Activated CD4-positive, CD25-positive, alpha-beta regulatory T cell (primary cell): ENCODE data around the gene LSAMP.
"Not testable (repeated sequence)": the region's sequence is repeated elsewhere in the genome, so short reads cannot be mapped to it uniquely, and the experiment has no call there.

Source experiments
- DNase-seq, 4 experiments: peaks; one replicate each; lab custom pipeline; 2025; lab: John Stamatoyannopoulos, UW

Gene LSAMP

GRCh38 chr3:115885621-115886020 is 559.7 kb downstream of the LSAMP start:
- DNase-seq, result no peak

GRCh38 chr3:115877615-115877899 is 567.7 kb downstream of the LSAMP start:
- DNase-seq, result no peak

- DNase-seq, result no peak
Observed at GRCh38 chr3:115876876-115877614, 568.2 kb downstream of the LSAMP start.

GRCh38 chr3:115875460-115875859 is 569.8 kb downstream of the LSAMP start:
- DNase-seq, result no peak

- DNase-seq, result no peak
Observed at GRCh38 chr3:115871735-115872134, 573.6 kb downstream of the LSAMP start.

GRCh38 chr3:115864911-115865310 is 580.4 kb downstream of the LSAMP start:
- DNase-seq, result no peak

GRCh38 chr3:115862849-115863248 is 582.4 kb downstream of the LSAMP start:
- no peak for DNase-seq

- no peak for DNase-seq
Observed at GRCh38 chr3:115862099-115862498, 583.2 kb downstream of the LSAMP start.

- DNase-seq, result no peak
Observed at GRCh38 chr3:115861166-115861733, 584.0 kb downstream of the LSAMP start.

- no peak for DNase-seq
Observed at GRCh38 chr3:115860766-115861165, 584.5 kb downstream of the LSAMP start.

- DNase-seq, result no peak
Observed at GRCh38 chr3:115859002-115859807, 586.1 kb downstream of the LSAMP start.

GRCh38 chr3:115857518-115858136 is 587.7 kb downstream of the LSAMP start:
- DNase-seq, result no peak

GRCh38 chr3:115855911-115856310 is 589.4 kb downstream of the LSAMP start:
- no peak for DNase-seq

- DNase-seq, result no peak
Observed at GRCh38 chr3:115853104-115853503, 592.2 kb downstream of the LSAMP start.

- no peak for DNase-seq
Observed at GRCh38 chr3:115852278-115852677, 593.0 kb downstream of the LSAMP start.

- DNase-seq, result no peak
Observed at GRCh38 chr3:115851571-115851970, 593.7 kb downstream of the LSAMP start.

- DNase-seq, result no peak
Observed at GRCh38 chr3:115848641-115849040, 596.6 kb downstream of the LSAMP start.

GRCh38 chr3:115845986-115846385 is 599.3 kb downstream of the LSAMP start:
- no peak for DNase-seq

GRCh38 chr3:115844729-115845128 is 600.6 kb downstream of the LSAMP start:
- not testable (repeated sequence) for DNase-seq

GRCh38 chr3:115843206-115843605 is 602.1 kb downstream of the LSAMP start:
- DNase-seq, result no peak

- DNase-seq, result no peak
Observed at GRCh38 chr3:115839246-115839645, 606.0 kb downstream of the LSAMP start.

- no peak for DNase-seq
Observed at GRCh38 chr3:115838786-115839185, 606.5 kb downstream of the LSAMP start.

GRCh38 chr3:115836944-115837343 is 608.3 kb downstream of the LSAMP start:
- DNase-seq, result no peak
